Sigmoid colon (tissue), 4 donors: ENCODE data around the gene KDM1B.
"Not testable (repeated sequence)": the region's sequence is repeated elsewhere in the genome, so short reads cannot be mapped to it uniquely, and the experiment has no call there.

ENCODE experiments used
- EP300 ChIP-seq, 4 donors: sonication (generic); formaldehyde crosslinking; IDR thresholded peaks; one replicate each; pipeline ENCODE4 v1.6.1; 2017; ENCODE audit warnings: antibody characterized with exemption in 4 of 4
- TF ChIP-seq, protein P1 (sequence below), 4 experiments: fragments of 450-650 bp in 3 of 4; fragments of 200-600 bp in 1 of 4; IDR thresholded peaks; one replicate each; pipeline ENCODE4 v1.5.1; 2016 to 2019; ENCODE audit warnings: antibody characterized with exemption in 4 of 4, mild to moderate bottlenecking in 3 of 4, moderate library complexity in 2 of 4

DNA sequence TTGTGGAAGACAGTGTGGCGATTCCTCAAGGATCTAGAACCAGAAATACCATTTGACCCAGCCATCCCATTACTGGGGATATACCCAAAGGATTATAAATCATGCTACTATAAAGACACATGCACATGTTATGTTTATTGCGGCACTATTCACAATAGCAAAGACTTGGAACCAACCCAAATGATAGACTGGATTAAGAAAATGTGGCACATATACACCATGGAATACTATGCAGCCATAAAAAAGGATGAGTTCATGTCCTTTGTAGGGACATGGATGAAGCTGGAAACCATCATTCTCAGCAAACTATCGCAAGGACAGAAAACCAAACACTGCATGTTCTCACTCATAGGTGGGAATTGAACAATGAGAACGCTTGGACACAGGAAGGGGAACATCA is 78.5 kb downstream of the KDM1B start:
- TF ChIP-seq, protein P1, sequence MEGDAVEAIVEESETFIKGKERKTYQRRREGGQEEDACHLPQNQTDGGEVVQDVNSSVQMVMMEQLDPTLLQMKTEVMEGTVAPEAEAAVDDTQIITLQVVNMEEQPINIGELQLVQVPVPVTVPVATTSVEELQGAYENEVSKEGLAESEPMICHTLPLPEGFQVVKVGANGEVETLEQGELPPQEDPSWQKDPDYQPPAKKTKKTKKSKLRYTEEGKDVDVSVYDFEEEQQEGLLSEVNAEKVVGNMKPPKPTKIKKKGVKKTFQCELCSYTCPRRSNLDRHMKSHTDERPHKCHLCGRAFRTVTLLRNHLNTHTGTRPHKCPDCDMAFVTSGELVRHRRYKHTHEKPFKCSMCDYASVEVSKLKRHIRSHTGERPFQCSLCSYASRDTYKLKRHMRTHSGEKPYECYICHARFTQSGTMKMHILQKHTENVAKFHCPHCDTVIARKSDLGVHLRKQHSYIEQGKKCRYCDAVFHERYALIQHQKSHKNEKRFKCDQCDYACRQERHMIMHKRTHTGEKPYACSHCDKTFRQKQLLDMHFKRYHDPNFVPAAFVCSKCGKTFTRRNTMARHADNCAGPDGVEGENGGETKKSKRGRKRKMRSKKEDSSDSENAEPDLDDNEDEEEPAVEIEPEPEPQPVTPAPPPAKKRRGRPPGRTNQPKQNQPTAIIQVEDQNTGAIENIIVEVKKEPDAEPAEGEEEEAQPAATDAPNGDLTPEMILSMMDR (IDR thresholded peaks at IDR 0.05), result not testable (repeated sequence)
- TF ChIP-seq EP300 (IDR thresholded peaks at IDR 0.05), result not testable (repeated sequence)
